Left renal pelvis (tissue), 4 donors: Measurements from ENCODE around the gene PRL. TPM values are rescaled to one million over a fixed set of nuclear protein-coding genes. Genes with fewer than 3 reads are reported as not detected.
A peak's percentile ranks its signal among the peaks of the same experiment; 100 is the strongest.

Source experiments
- DNase-seq, 4 donors: peaks; one replicate each; pipeline ENCODE4 v3.0.0-alpha.2; 2013; ENCODE audit warnings: low read depth in 4 of 4, low spot score in 3 of 4
- polyA plus RNA-seq, 4 donors: library from polyadenylated mRNA; unstranded; fragments of 120-200 nt; gene quantifications; one replicate each; pipeline ENCODE4 v1.2.1, GENCODE V29; 2013; ENCODE audit not compliant: insufficient read length in 4 of 4

Gene PRL
- 1 to 10 TPM in 1 of 4 donors, under 1 TPM in 1, not detected in 2; 0.11 to 1.8 TPM for polyA plus RNA-seq

- no peak for DNase-seq
Observed at GRCh38 chr6:22296936-22297335, at the start of gene PRL. PRL (minus strand) TSS chr6:22297036; CDS start chr6:22296982, 54 bp downstream.

- no peak for DNase-seq
Observed at GRCh38 chr6:22343864-22344263, 47.0 kb upstream of the PRL start.

GRCh38 chr6:22334778-22335177, 37.9 kb upstream of the PRL start:
- DNase-seq: no peak

- no peak for DNase-seq
Observed at GRCh38 chr6:22333802-22334201, 37.0 kb upstream of the PRL start.

- DNase-seq: no peak
Observed at GRCh38 chr6:22332711-22333110, 35.9 kb upstream of the PRL start.

- no peak for DNase-seq
Observed at GRCh38 chr6:22332216-22332615, 35.4 kb upstream of the PRL start.

GRCh38 chr6:22330941-22331340, 34.1 kb upstream of the PRL start:
- no peak for DNase-seq

GRCh38 chr6:22328474-22328873, 31.6 kb upstream of the PRL start:
- DNase-seq: no peak

- no peak for DNase-seq
Observed at GRCh38 chr6:22327881-22328280, 31.0 kb upstream of the PRL start.

- no peak for DNase-seq
Observed at GRCh38 chr6:22326500-22326899, 29.7 kb upstream of the PRL start.

GRCh38 chr6:22325481-22325880, 28.6 kb upstream of the PRL start:
- DNase-seq: no peak

- DNase-seq: no peak
Observed at GRCh38 chr6:22323848-22324247, 27.0 kb upstream of the PRL start.

GRCh38 chr6:22322103-22323030, 25.5 kb upstream of the PRL start:
- DNase-seq: peak in 2 of 4 donors; percentile 39 to 61

- DNase-seq: peak in 1 of 4 donors; percentile 29
Observed at GRCh38 chr6:22320750-22321149, 23.9 kb upstream of the PRL start.

GRCh38 chr6:22318404-22318803, 21.6 kb upstream of the PRL start:
- no peak for DNase-seq

- no peak for DNase-seq
Observed at GRCh38 chr6:22313796-22314195, 17.0 kb upstream of the PRL start.

- DNase-seq: no peak
Observed at GRCh38 chr6:22308939-22309338, 12.1 kb upstream of the PRL start.

- DNase-seq: no peak
Observed at GRCh38 chr6:22306741-22307466, 10.1 kb upstream of the PRL start.

GRCh38 chr6:22302838-22303237, 6.0 kb upstream of the PRL start:
- no peak for DNase-seq

- DNase-seq: no peak
Observed at GRCh38 chr6:22300273-22300998, 3.6 kb upstream of the PRL start.

- DNase-seq: no peak
Observed at GRCh38 chr6:22298475-22298890, 1.6 kb upstream of the PRL start.
